ENCODE results near the gene NARF. TPM values are rescaled to one million over a fixed set of nuclear protein-coding genes. Genes with fewer than 3 reads are reported as not detected.

The NARF gene
- total RNA-seq, 1 donor from 2014 or later, result 64.4 TPM

- Histone ChIP-seq H3K4me3 (ENCODE audit: insufficient read depth, low read depth, low read length) (no peak overlapping the region), H3K4me1 (ENCODE audit: insufficient read depth, low read length) (no peaks in the 10 kb centered on the region), H3K9me3 (ENCODE audit: insufficient read depth, low read depth, low read length) (no peaks in the 10 kb centered on the region), H3K79me2 (ENCODE audit: insufficient read depth, low read length) (no peaks in the 10 kb centered on the region), H4K20me1 (ENCODE audit: insufficient read depth, low read length) (no peaks in the 10 kb centered on the region), H3K27ac (ENCODE audit: low read depth, low read length) (no peak overlapping the region), H3K9ac (ENCODE audit: low read length) (no peak overlapping the region), H3K36me3 (ENCODE audit: insufficient read depth, low read length) (no peaks in the 10 kb centered on the region), H3K4me2 (ENCODE audit: low read length) (no peak overlapping the region), H2AFZ (ENCODE audit: low read depth, low read length) (no peak overlapping the region), H3K27me3 (ENCODE audit: insufficient read depth, low read length) (no peaks in the 10 kb centered on the region)
- Mint-ChIP-seq H3K4me1 (ENCODE audit: low read depth, unreplicated experiment) (no peaks in the 10 kb centered on the region), H3K27me3 (ENCODE audit: low read depth, unreplicated experiment) (peaks cover 13% of the 10 kb centered on the region), H3K27ac (ENCODE audit: unreplicated experiment) (no peak overlapping the region), H3K36me3 (ENCODE audit: low read depth, unreplicated experiment) (peaks cover 10% of the 10 kb centered on the region), H3K4me3 (ENCODE audit: unreplicated experiment) (no peak overlapping the region), H3K9me3 (ENCODE audit: unreplicated experiment) (peaks cover 3% of the 10 kb centered on the region)
- FAIRE-seq, result no peak
- TF ChIP-seq EZH2 (IDR thresholded peaks at IDR 0.05; ENCODE audit: insufficient read depth, low read length) (no peak), CTCF (IDR thresholded peaks at IDR 0.05; ENCODE audit: insufficient read depth, low read depth, low read length) (no peak)
- no peak for DNase-seq (ENCODE audit: low read depth)
These were observed 30.0 kb upstream of the NARF start for GRCh38 chr17:82428546-82428945.

- DNase-seq (ENCODE audit: low read depth) (no peak), FAIRE-seq (no peak)
- TF ChIP-seq EZH2 (IDR thresholded peaks at IDR 0.05; ENCODE audit: insufficient read depth, low read length) (no peak), CTCF (IDR thresholded peaks at IDR 0.05; ENCODE audit: insufficient read depth, low read depth, low read length) (no peak)
- H3K27ac ChIP-seq (ENCODE audit: low read depth, low read length), result no peak overlapping the region
- no peak overlapping the region for H3K27ac Mint-ChIP-seq (ENCODE audit: unreplicated experiment)
- no peaks in the 10 kb centered on the region for H3K4me1 ChIP-seq (ENCODE audit: insufficient read depth, low read length)
- H3K9ac ChIP-seq (ENCODE audit: low read length), result no peak overlapping the region
- no peaks in the 10 kb centered on the region for H3K4me1 Mint-ChIP-seq (ENCODE audit: low read depth, unreplicated experiment)
- H3K4me3 ChIP-seq (ENCODE audit: insufficient read depth, low read depth, low read length), result no peak overlapping the region
- no peaks in the 10 kb centered on the region for H3K9me3 ChIP-seq (ENCODE audit: insufficient read depth, low read depth, low read length)
- no peak overlapping the region for H2AFZ ChIP-seq (ENCODE audit: low read depth, low read length)
- no peaks in the 10 kb centered on the region for H3K36me3 ChIP-seq (ENCODE audit: insufficient read depth, low read length)
- H3K9me3 Mint-ChIP-seq (ENCODE audit: unreplicated experiment), result peaks cover 3% of the 10 kb centered on the region
- H3K4me3 Mint-ChIP-seq (ENCODE audit: unreplicated experiment), result peak overlapping the region; percentile 50
- no peaks in the 10 kb centered on the region for H4K20me1 ChIP-seq (ENCODE audit: insufficient read depth, low read length)
- H3K79me2 ChIP-seq (ENCODE audit: insufficient read depth, low read length), result no peaks in the 10 kb centered on the region
- peaks cover 13% of the 10 kb centered on the region for H3K27me3 Mint-ChIP-seq (ENCODE audit: low read depth, unreplicated experiment)
- peaks cover 7% of the 10 kb centered on the region for H3K36me3 Mint-ChIP-seq (ENCODE audit: low read depth, unreplicated experiment)
- H3K27me3 ChIP-seq (ENCODE audit: insufficient read depth, low read length), result no peaks in the 10 kb centered on the region
- H3K4me2 ChIP-seq (ENCODE audit: low read length), result no peak overlapping the region
These were observed 28.7 kb upstream of the NARF start for GRCh38 chr17:82429824-82430223.

GRCh38 chr17:82432017-82432416, 26.5 kb upstream of the NARF start:
- TF ChIP-seq EZH2 (IDR thresholded peaks at IDR 0.05; ENCODE audit: insufficient read depth, low read length) (no peak), CTCF (IDR thresholded peaks at IDR 0.05; ENCODE audit: insufficient read depth, low read depth, low read length) (no peak)
- H3K9me3 Mint-ChIP-seq (ENCODE audit: unreplicated experiment), result peaks cover 3% of the 10 kb centered on the region
- H3K4me3 Mint-ChIP-seq (ENCODE audit: unreplicated experiment), result no peak overlapping the region
- Histone ChIP-seq H3K79me2 (ENCODE audit: insufficient read depth, low read length) (no peaks in the 10 kb centered on the region), H3K36me3 (ENCODE audit: insufficient read depth, low read length) (no peaks in the 10 kb centered on the region), H4K20me1 (ENCODE audit: insufficient read depth, low read length) (no peaks in the 10 kb centered on the region), H3K4me3 (ENCODE audit: insufficient read depth, low read depth, low read length) (no peak overlapping the region), H3K9me3 (ENCODE audit: insufficient read depth, low read depth, low read length) (no peaks in the 10 kb centered on the region), H3K27me3 (ENCODE audit: insufficient read depth, low read length) (no peaks in the 10 kb centered on the region), H2AFZ (ENCODE audit: low read depth, low read length) (no peak overlapping the region), H3K4me2 (ENCODE audit: low read length) (no peak overlapping the region), H3K9ac (ENCODE audit: low read length) (no peak overlapping the region), H3K27ac (ENCODE audit: low read depth, low read length) (no peak overlapping the region), H3K4me1 (ENCODE audit: insufficient read depth, low read length) (peaks cover 4% of the 10 kb centered on the region)
- no peak for DNase-seq (ENCODE audit: low read depth)
- H3K4me1 Mint-ChIP-seq (ENCODE audit: low read depth, unreplicated experiment), result peaks cover 3% of the 10 kb centered on the region
- no peak for FAIRE-seq
- no peak overlapping the region for H3K27ac Mint-ChIP-seq (ENCODE audit: unreplicated experiment)
- peaks cover 7% of the 10 kb centered on the region for H3K36me3 Mint-ChIP-seq (ENCODE audit: low read depth, unreplicated experiment)
- H3K27me3 Mint-ChIP-seq (ENCODE audit: low read depth, unreplicated experiment), result peaks cover 13% of the 10 kb centered on the region
